ENCODE measurements around the gene GATAD2B.

The GATAD2B gene

DNA sequence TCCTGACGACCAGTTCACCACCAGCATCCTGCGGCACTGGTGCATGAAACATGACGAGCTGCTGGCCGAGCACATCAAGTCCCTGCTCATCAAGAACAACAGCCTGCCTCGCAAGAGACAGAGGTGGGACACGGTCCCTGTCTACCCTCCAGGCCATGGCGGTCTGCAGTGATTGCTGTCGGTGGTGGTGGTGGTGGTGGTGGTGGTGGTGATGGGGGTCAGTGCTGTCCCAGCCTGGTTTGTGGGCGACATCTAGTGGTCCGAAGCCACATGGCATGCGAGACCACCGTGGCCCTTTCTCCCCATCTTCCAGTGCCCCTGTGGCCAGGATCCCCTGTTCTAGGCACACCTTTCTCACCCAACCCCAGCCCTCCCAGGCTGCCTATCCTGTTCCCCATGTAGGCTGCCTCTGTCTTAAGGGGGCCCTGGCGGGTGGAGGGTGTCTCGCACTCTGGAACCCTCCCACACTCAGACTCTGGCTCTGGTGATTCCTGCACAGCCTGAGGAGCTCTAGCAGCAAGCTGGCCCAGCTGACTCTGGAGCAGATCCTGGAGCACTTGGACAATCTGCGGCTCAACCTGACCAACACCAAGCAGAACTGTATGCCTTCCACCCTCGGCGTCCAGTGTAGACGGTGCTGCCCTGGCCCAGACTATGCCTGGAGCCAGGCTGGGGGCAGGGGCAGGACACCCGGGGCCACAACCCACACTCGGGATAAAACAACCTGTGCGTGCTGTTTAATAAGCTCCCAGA lies 150.8 kb downstream of the GATAD2B start:
- H3K27ac ChIP-seq (ENCODE audit: extremely low read depth, low read depth, low read length) = no peak overlapping the region
- peaks cover 12 to 75% of the 10 kb centered on the region in 2 experiments for H3K36me3 ChIP-seq (ENCODE audit: control insufficient read depth in 2 of 2, insufficient read depth in 1 of 2, low read length in 2 of 2)
- TF ChIP-seq ZNF132 (tag by site-specific recombination; IDR thresholded peaks at IDR 0.05; ENCODE audit: borderline replicate concordance) = no peak
- no peak for TF ChIP-seq YY1 (tag by site-specific recombination; IDR thresholded peaks at IDR 0.05)
- TF ChIP-seq ZNF560 (tag by site-specific recombination; IDR thresholded peaks at IDR 0.05; ENCODE audit: borderline replicate concordance) = no peak
- TF ChIP-seq, protein P1, sequence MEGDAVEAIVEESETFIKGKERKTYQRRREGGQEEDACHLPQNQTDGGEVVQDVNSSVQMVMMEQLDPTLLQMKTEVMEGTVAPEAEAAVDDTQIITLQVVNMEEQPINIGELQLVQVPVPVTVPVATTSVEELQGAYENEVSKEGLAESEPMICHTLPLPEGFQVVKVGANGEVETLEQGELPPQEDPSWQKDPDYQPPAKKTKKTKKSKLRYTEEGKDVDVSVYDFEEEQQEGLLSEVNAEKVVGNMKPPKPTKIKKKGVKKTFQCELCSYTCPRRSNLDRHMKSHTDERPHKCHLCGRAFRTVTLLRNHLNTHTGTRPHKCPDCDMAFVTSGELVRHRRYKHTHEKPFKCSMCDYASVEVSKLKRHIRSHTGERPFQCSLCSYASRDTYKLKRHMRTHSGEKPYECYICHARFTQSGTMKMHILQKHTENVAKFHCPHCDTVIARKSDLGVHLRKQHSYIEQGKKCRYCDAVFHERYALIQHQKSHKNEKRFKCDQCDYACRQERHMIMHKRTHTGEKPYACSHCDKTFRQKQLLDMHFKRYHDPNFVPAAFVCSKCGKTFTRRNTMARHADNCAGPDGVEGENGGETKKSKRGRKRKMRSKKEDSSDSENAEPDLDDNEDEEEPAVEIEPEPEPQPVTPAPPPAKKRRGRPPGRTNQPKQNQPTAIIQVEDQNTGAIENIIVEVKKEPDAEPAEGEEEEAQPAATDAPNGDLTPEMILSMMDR (tag by site-specific recombination; IDR thresholded peaks at IDR 0.05) = peak; percentile 82
- TF ChIP-seq ZNF654 (tag by site-specific recombination; IDR thresholded peaks at IDR 0.05; ENCODE audit: low read depth) = peak; percentile 39
- no peak for TF ChIP-seq MEIS1 (CRISPR knock-in tag; IDR thresholded peaks at IDR 0.05; ENCODE audit: borderline replicate concordance)
- TF ChIP-seq ZNF18 (tag by site-specific recombination; IDR thresholded peaks at IDR 0.05) = no peak
- TF ChIP-seq ZNF768 (tag by site-specific recombination; IDR thresholded peaks at IDR 0.05) = no peak
- no peak for TF ChIP-seq ZNF664 (tag by site-specific recombination; IDR thresholded peaks at IDR 0.05)
- H3K4me3 ChIP-seq (ENCODE audit: low read depth, low read length) = no peak overlapping the region
- peaks cover 8% of the 10 kb centered on the region for H3K4me1 ChIP-seq (ENCODE audit: control insufficient read depth, insufficient read depth, low read length)
- POLR2A ChIA-PET = interaction anchor here (0.5 to 1.5 kb wide), 4 partner anchors 12 to 218 kb away, joined by 3 to 5 read pairs (median 5); partner anchors contain the start of genes INTS3 and RPS27
- H3K9me3 ChIP-seq (ENCODE audit: control insufficient read depth, insufficient read depth, low read depth, low read length) = no peaks in the 10 kb centered on the region
- CTCF ChIA-PET = interaction anchor here (0.6 to 1.7 kb wide), 11 partner anchors 24 to 249 kb away, joined by 3 to 9 read pairs (median 3); partner anchors contain the start of genes RAB13 and S100A13

DNA sequence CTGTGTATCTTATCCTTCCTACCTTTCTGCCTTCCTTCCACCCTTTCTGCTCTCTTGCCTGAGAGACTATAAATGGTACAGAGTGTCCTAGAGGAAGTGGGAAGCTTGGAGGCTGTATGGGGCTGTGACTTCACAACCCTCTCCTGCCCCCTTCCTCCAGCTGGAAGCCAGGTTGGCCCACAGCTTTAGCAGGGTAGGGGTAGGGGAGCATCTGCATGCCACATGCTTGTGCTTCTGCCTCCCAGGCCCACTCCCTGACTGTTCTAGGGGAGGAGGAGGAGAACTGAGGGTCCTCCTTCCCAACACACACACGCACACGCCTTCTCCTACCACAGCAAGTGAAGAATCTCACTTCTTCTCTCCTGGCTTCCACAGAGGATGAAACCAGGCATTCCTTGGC lies 151.5 kb downstream of the GATAD2B start:
- Histone ChIP-seq H3K9me3 (ENCODE audit: control insufficient read depth, insufficient read depth, low read depth, low read length) (no peaks in the 10 kb centered on the region), H3K4me3 (ENCODE audit: low read depth, low read length) (no peak overlapping the region), H3K27ac (ENCODE audit: extremely low read depth, low read depth, low read length) (no peak overlapping the region), H3K36me3 (ENCODE audit: control insufficient read depth in 2 of 2, insufficient read depth in 1 of 2, low read length in 2 of 2) (peaks cover 19 to 81% of the 10 kb centered on the region in 2 experiments), H3K4me1 (ENCODE audit: control insufficient read depth, insufficient read depth, low read length) (peaks cover 6% of the 10 kb centered on the region)
- CTCF ChIA-PET = interaction anchor here (0.7 to 1.1 kb wide), 3 partner anchors 52 to 215 kb away, joined by 3 to 5 read pairs (median 4); partner anchors contain the start of gene S100A13
- TF ChIP-seq EGR2 (tag by site-specific recombination; IDR thresholded peaks at IDR 0.05; ENCODE audit: low read depth) = 0 out of 2 replicates have a peak, but pooled peaks have one; percentile 14
- no peak for TF ChIP-seq ZBTB17 (tag by site-specific recombination; IDR thresholded peaks at IDR 0.05)
- TF ChIP-seq ZNF558 (tag by site-specific recombination; IDR thresholded peaks at IDR 0.05) = no peak
- POLR2A ChIA-PET = interaction anchor here (1.5 to 1.7 kb wide), 2 partner anchors 43 to 219 kb away, joined by 5 to 6 read pairs; partner anchors contain the start of genes INTS3 and RPS27

- no peak for TF ChIP-seq ZNF350 (tag by site-specific recombination; IDR thresholded peaks at IDR 0.05)
- no peak for TF ChIP-seq ZNF449 (tag by site-specific recombination; IDR thresholded peaks at IDR 0.05)
- no peak for TF ChIP-seq ZNF394 (tag by site-specific recombination; IDR thresholded peaks at IDR 0.05; ENCODE audit: borderline replicate concordance)
- TF ChIP-seq ZNF292 (tag by site-specific recombination; IDR thresholded peaks at IDR 0.05; ENCODE audit: borderline replicate concordance, low read depth) = no peak
- no peak for TF ChIP-seq ZNF10 (tag by site-specific recombination; IDR thresholded peaks at IDR 0.05)
- no peak for TF ChIP-seq ZSCAN4 (tag by site-specific recombination; IDR thresholded peaks at IDR 0.05)
- TF ChIP-seq ZNF830 (tag by site-specific recombination; IDR thresholded peaks at IDR 0.05; ENCODE audit: low read depth) = no peak
- TF ChIP-seq ZFHX2 (tag by site-specific recombination; conservative IDR thresholded peaks at IDR 0.05) = no peak
- H3K9me3 ChIP-seq (ENCODE audit: control insufficient read depth, insufficient read depth, low read depth, low read length) = no peaks in the 10 kb centered on the region
- H3K4me1 ChIP-seq (ENCODE audit: control insufficient read depth, insufficient read depth, low read length) = peaks cover 4% of the 10 kb centered on the region; the same call in 1 of the 2 replicates
- POLR2A ChIA-PET = interaction anchor here (1.7 kb wide), 1 partner anchor 220 kb away, joined by 6 read pairs; the partner anchor contains the start of gene RPS27
- no peak overlapping the region for H3K4me3 ChIP-seq (ENCODE audit: low read depth, low read length)
- no peak overlapping the region for H3K27ac ChIP-seq (ENCODE audit: extremely low read depth, low read depth, low read length)
- CTCF ChIA-PET = interaction anchor here (0.7 to 1.1 kb wide), 2 partner anchors 51 to 216 kb away, joined by 3 to 5 read pairs; no protein-coding TSS in a partner anchor
- peaks cover 24 to 85% of the 10 kb centered on the region in 2 experiments for H3K36me3 ChIP-seq (ENCODE audit: control insufficient read depth in 2 of 2, insufficient read depth in 1 of 2, low read length in 2 of 2)
These were observed 152.0 kb downstream of the GATAD2B start for GRCh38 chr1:153770797-153771196.
